MV-4-11 (cell line): ENCODE measurements around the gene ADCY5.
"Not testable (repeated sequence)": the region's sequence is repeated elsewhere in the genome, so short reads cannot be mapped to it uniquely, and the experiment has no call there.

ENCODE experiments used
- DNase-seq: peaks from one replicate; lab custom pipeline; 2025; lab: John Stamatoyannopoulos, UW

The ADCY5 gene

GRCh38 chr3:123448536-123449101 is at the start of gene ADCY5:
TSS of gene ADCY5 (minus strand) at chr3:123449090. CDS start at chr3:123448545, 545 bp downstream.
- DNase-seq = no peak

- DNase-seq = no peak
These were observed 45.0 kb upstream of the ADCY5 start for GRCh38 chr3:123493912-123494311.

GRCh38 chr3:123491966-123492587 is 43.2 kb upstream of the ADCY5 start:
- no peak for DNase-seq

GRCh38 chr3:123489400-123490004 is 40.6 kb upstream of the ADCY5 start:
- peak; percentile 26 for DNase-seq

- no peak for DNase-seq
These were observed 39.9 kb upstream of the ADCY5 start for GRCh38 chr3:123488645-123489347.

GRCh38 chr3:123487063-123487462 is 38.2 kb upstream of the ADCY5 start:
- DNase-seq = not testable (repeated sequence)

- DNase-seq = no peak
These were observed 37.6 kb upstream of the ADCY5 start for GRCh38 chr3:123486460-123486859.

- no peak for DNase-seq
These were observed 36.7 kb upstream of the ADCY5 start for GRCh38 chr3:123485551-123485950.

GRCh38 chr3:123483146-123483545 is 34.3 kb upstream of the ADCY5 start:
- DNase-seq = no peak

- DNase-seq = no peak
These were observed 33.0 kb upstream of the ADCY5 start for GRCh38 chr3:123481722-123482457.

GRCh38 chr3:123481071-123481470 is 32.2 kb upstream of the ADCY5 start:
- no peak for DNase-seq

- peak; percentile 54 for DNase-seq
These were observed 31.5 kb upstream of the ADCY5 start for GRCh38 chr3:123480428-123480827.

- no peak for DNase-seq
These were observed 31.0 kb upstream of the ADCY5 start for GRCh38 chr3:123479891-123480290.

GRCh38 chr3:123478314-123478713 is 29.4 kb upstream of the ADCY5 start:
- DNase-seq = no peak

- DNase-seq = no peak
These were observed 28.3 kb upstream of the ADCY5 start for GRCh38 chr3:123476967-123477750.

GRCh38 chr3:123475786-123476185 is 26.9 kb upstream of the ADCY5 start:
- peak; percentile 35 for DNase-seq

GRCh38 chr3:123471106-123471505 is 22.2 kb upstream of the ADCY5 start:
- DNase-seq = no peak

- no peak for DNase-seq
These were observed 20.6 kb upstream of the ADCY5 start for GRCh38 chr3:123469323-123469995.

- no peak for DNase-seq
These were observed 18.2 kb upstream of the ADCY5 start for GRCh38 chr3:123467046-123467445.

- no peak for DNase-seq
These were observed 15.3 kb upstream of the ADCY5 start for GRCh38 chr3:123464211-123464610.

GRCh38 chr3:123459862-123460261 is 11.0 kb upstream of the ADCY5 start:
- peak; percentile 78 for DNase-seq
